Panc1 (cell line): Measurements from ENCODE around the gene MUC22. TPM values are rescaled to one million over a fixed set of nuclear protein-coding genes. Genes with fewer than 3 reads are reported as not detected.

Experiments used
- ATAC-seq: fragments of 200-7000 bp; cut with Tn5 transposase; 2 replicates; pipeline ENCODE4 v1.9.1; 2020; ENCODE audit warnings: mild to moderate bottlenecking, moderate library complexity
- BruUV-seq: library from RNA; stranded (reverse); fragments of 400-500 nt; replicated peaks from 2 replicates; lab custom pipeline; 2021; lab: Mats Ljungman, UMichigan
- CTCF ChIA-PET: fragments of 300-600 bp; sonication (Branson Sonifier 250); formaldehyde crosslinking; loops from one replicate; lab custom pipeline; 2022; ENCODE audit warnings: antibody characterized with exemption; lab: Charles Lee
- POLR2A ChIA-PET: fragments of 300-600 bp; sonication (Branson Sonifier 250); formaldehyde crosslinking; loops from one replicate; lab custom pipeline; 2022; ENCODE audit warnings: antibody characterized with exemption; lab: Charles Lee
- DNase-seq: peaks from one replicate; pipeline ENCODE4 v3.0.0-alpha.2; 2010; ENCODE audit warnings: low read depth, low spot score
- H3K27ac ChIP-seq: 2 replicates; pipeline ENCODE4 v1.5.1; 2011; ENCODE audit warnings: mild to moderate bottlenecking, low read length, inconsistent platforms
- H3K27me3 ChIP-seq: fragments of 200-500 bp; sonication (Bioruptor generic); 2 replicates; pipeline ENCODE4 v1.6.0; 2014; ENCODE audit warnings: low read length, inconsistent platforms; ENCODE audit not compliant: control insufficient read depth, insufficient read depth
- H3K36me3 ChIP-seq: fragments of 200-500 bp; sonication (Bioruptor generic); 2 replicates; pipeline ENCODE4 v1.5.1; 2014; ENCODE audit warnings: inconsistent platforms, mild to moderate bottlenecking, low read length, moderate library complexity; ENCODE audit not compliant: control insufficient read depth, insufficient read depth
- H3K4me1 ChIP-seq: 2 replicates; pipeline ENCODE4 v1.5.1; 2011; ENCODE audit warnings: inconsistent platforms, mild to moderate bottlenecking, low read length, moderate library complexity; ENCODE audit not compliant: control insufficient read depth, insufficient read depth
- H3K4me3 ChIP-seq, 2 experiments: 2 replicates each; pipeline ENCODE4 v1.5.1; 2011 to 2012; ENCODE audit warnings: low read depth in 2 of 2, low read length in 2 of 2, mild to moderate bottlenecking in 2 of 2, inconsistent platforms in 1 of 2, moderate library complexity in 1 of 2
- H3K9me3 ChIP-seq: fragments of 200-500 bp; sonication (Bioruptor generic); 2 replicates; pipeline ENCODE4 v1.5.1; 2014; ENCODE audit warnings: low read depth, mild to moderate bottlenecking, inconsistent platforms, low read length, moderate library complexity; ENCODE audit not compliant: control insufficient read depth, insufficient read depth
- CTCF ChIP-seq: fragments of 450-650 bp; IDR thresholded peaks from 2 replicates; pipeline ENCODE4 v1.5.1; 2017; ENCODE audit warnings: mild to moderate bottlenecking
- POLR2AphosphoS5 ChIP-seq: IDR thresholded peaks from 2 replicates; pipeline ENCODE4 v1.6.1; 2012; ENCODE audit warnings: mild to moderate bottlenecking, low read depth, low read length, moderate library complexity
- REST ChIP-seq, 2 experiments: IDR thresholded peaks; 2 replicates each; pipeline ENCODE4 v1.6.1; 2011 to 2012; ENCODE audit warnings: low read depth in 2 of 2, control low read depth in 1 of 2, low read length in 1 of 2, mild to moderate bottlenecking in 1 of 2, moderate library complexity in 1 of 2; ENCODE audit not compliant: insufficient read depth in 1 of 2
- SIN3A ChIP-seq: IDR thresholded peaks from 2 replicates; pipeline ENCODE4 v1.6.1; 2012; ENCODE audit warnings: low read depth, mild to moderate bottlenecking, low read length, moderate library complexity, borderline replicate concordance; ENCODE audit not compliant: insufficient read depth
- TCF7L2 ChIP-seq: IDR thresholded peaks from 2 replicates; pipeline ENCODE4 v1.6.1; 2011; ENCODE audit warnings: mild to moderate bottlenecking, low read depth, low read length, inconsistent platforms
- in situ Hi-C: cut with HindIII; loops from 2 replicates; pipeline ENCODE4 v1.10.0; 2016; ENCODE audit warnings: low sequenced_read_pairs, low pct_unique_long_range_greater_than_20kb
- intact Hi-C: fragments of 100-400 bp; cut with micrococcal nuclease; formaldehyde crosslinking; loops from one replicate; pipeline ENCODE4 v1.10.0; 2022; ENCODE audit not compliant: unreplicated experiment
- total RNA-seq: library from RNA; stranded (reverse); gene quantifications from one replicate; pipeline ENCODE4 v1.2.1, GENCODE V29; 2021; ENCODE audit not compliant: unreplicated experiment

MUC22 gene
- total RNA-seq, 1 experiment from 2014 or later, result not detected

GRCh38 chr6:31060145-31060544, 49.9 kb downstream of the MUC22 start:
- Histone ChIP-seq H3K36me3 (no peaks in the 10 kb centered on the region), H3K27me3 (no peaks in the 10 kb centered on the region), H3K4me3 (no peak overlapping the region), H3K27ac (no peak overlapping the region), H3K9me3 (no peaks in the 10 kb centered on the region), H3K4me1 (peaks cover 11% of the 10 kb centered on the region)
- ATAC-seq (no peak), DNase-seq (no peak)
- intact Hi-C loops, result no loop called here
- BruUV-seq, result no TSS peak
- ChIA-PET CTCF (interaction anchor here (1.6 kb wide), 1 partner anchor 9 kb away, joined by 6 read pairs; no protein-coding TSS in a partner anchor), POLR2A (no interaction called here)
- in situ Hi-C loops, result no loop called here
- TF ChIP-seq REST (IDR thresholded peaks at IDR 0.05; ENCODE audit: insufficient read depth in 1 of 2, low read depth in 2 of 2, low read length in 1 of 2) (no peak), CTCF (no peak), POLR2AphosphoS5 (no peak), SIN3A (no peak), TCF7L2 (no peak)

GRCh38 chr6:31063906-31064435, 53.7 kb downstream of the MUC22 start:
- H3K4me3 ChIP-seq, result no peak overlapping the region
- POLR2A ChIA-PET, result no interaction called here
- H3K36me3 ChIP-seq, result no peaks in the 10 kb centered on the region
- H3K27me3 ChIP-seq, result no peaks in the 10 kb centered on the region
- in situ Hi-C loops (no loop called here), intact Hi-C loops (no loop called here)
- BruUV-seq, result no TSS peak
- H3K27ac ChIP-seq, result no peak overlapping the region
- CTCF ChIA-PET, result no interaction called here
- TF ChIP-seq CTCF, result no peak
- TF ChIP-seq REST (IDR thresholded peaks at IDR 0.05; ENCODE audit: insufficient read depth in 1 of 2, low read depth in 2 of 2, low read length in 1 of 2), result no peak
- TF ChIP-seq SIN3A, result no peak
- TF ChIP-seq TCF7L2, result no peak
- TF ChIP-seq POLR2AphosphoS5, result no peak
- ATAC-seq (no peak), DNase-seq (no peak)
- H3K9me3 ChIP-seq, result no peaks in the 10 kb centered on the region
- H3K4me1 ChIP-seq, result no peaks in the 10 kb centered on the region
